PC-3 (cell line): ENCODE results near the gene RIMBP2.

Source experiments
- EZH2 ChIP-seq: fragments of 300-600 bp; sonication (generic); IDR thresholded peaks from one replicate; pipeline ENCODE4 v1.6.1; 2017; ENCODE audit warnings: antibody characterized with exemption, mild to moderate bottlenecking, low read length; ENCODE audit not compliant: unreplicated experiment
- TF ChIP-seq, protein P1 (sequence below): fragments of 300-600 bp; sonication (generic); conservative IDR thresholded peaks from 2 replicates; pipeline ENCODE4 v1.5.1; 2017; ENCODE audit warnings: antibody characterized with exemption, low read depth, mild to moderate bottlenecking, low read length

DNA sequence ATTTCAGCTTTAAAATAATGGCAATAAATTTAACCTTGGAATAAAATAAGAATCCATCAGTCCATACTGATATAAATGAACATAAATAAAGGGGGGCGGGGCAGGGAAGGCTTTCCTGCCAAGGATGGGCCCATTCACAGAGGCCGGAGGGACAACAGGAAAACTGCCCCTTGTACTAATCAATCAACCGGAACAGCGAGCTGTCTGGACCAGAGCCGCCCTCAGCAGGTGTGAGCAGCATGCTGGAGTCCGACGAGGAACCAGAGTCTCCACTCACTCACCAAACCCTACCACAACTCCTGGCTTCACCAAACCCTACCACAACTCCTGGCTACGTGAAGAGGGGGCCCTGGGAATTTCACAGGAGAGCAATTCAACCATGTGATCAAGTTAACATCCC is 51.3 kb downstream of the RIMBP2 start:
- TF ChIP-seq, protein P1, sequence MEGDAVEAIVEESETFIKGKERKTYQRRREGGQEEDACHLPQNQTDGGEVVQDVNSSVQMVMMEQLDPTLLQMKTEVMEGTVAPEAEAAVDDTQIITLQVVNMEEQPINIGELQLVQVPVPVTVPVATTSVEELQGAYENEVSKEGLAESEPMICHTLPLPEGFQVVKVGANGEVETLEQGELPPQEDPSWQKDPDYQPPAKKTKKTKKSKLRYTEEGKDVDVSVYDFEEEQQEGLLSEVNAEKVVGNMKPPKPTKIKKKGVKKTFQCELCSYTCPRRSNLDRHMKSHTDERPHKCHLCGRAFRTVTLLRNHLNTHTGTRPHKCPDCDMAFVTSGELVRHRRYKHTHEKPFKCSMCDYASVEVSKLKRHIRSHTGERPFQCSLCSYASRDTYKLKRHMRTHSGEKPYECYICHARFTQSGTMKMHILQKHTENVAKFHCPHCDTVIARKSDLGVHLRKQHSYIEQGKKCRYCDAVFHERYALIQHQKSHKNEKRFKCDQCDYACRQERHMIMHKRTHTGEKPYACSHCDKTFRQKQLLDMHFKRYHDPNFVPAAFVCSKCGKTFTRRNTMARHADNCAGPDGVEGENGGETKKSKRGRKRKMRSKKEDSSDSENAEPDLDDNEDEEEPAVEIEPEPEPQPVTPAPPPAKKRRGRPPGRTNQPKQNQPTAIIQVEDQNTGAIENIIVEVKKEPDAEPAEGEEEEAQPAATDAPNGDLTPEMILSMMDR: no peak
- no peak for TF ChIP-seq EZH2
